Measurements from ENCODE around the gene LAMA2. TPM values are rescaled to one million over a fixed set of nuclear protein-coding genes. Genes with fewer than 3 reads are reported as not detected.

Gene LAMA2
- total and polyA plus RNA-seq, 2 donors (not counting 1 experiment from before 2014, with no cell fraction given), result 19.5 to 67.5 TPM

DNA sequence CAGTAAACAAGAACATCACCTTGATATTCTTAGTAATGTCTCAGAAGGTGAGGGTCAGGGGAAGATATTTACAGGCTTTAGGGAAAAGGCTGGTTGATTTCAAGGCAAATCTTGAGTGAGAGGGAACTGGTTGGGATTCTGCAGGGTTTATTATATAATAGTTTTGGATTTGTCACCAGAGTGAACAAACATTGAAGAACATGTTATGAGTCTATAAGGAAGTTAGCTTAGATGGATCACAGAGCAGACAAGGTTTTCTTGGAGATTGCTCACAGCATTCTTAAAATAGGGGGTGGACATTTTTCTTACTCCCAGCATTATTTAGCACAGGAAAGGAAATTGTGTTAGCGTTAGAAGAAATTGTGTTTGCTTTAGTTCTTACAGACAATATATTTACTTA, 324.9 kb downstream of the LAMA2 start:
- Histone ChIP-seq H3K36me3 (ENCODE audit: control insufficient read depth, insufficient read depth, low read length) (no peaks in the 10 kb centered on the region), H3K79me2 (ENCODE audit: control insufficient read depth, insufficient read depth, low read length) (no peaks in the 10 kb centered on the region), H3K4me1 (ENCODE audit: control insufficient read depth, extremely low read depth, insufficient read depth, low read length) (no peaks in the 10 kb centered on the region), H3K4me2 (ENCODE audit: extremely low read depth, insufficient read depth, low read length) (no peak overlapping the region), H4K20me1 (ENCODE audit: control insufficient read depth, extremely low read depth, insufficient read depth, low read length) (no peaks in the 10 kb centered on the region), H3K9ac (ENCODE audit: insufficient read depth, low read length) (no peak overlapping the region), H2AFZ (ENCODE audit: low read length) (no peak overlapping the region), H3K9me3 (ENCODE audit: control insufficient read depth, insufficient read depth, low read depth, low read length) (no peaks in the 10 kb centered on the region), H3K27ac (ENCODE audit: insufficient read depth, low read length) (no peak overlapping the region), H3K4me3 (replicated peaks in 1 of 4; ENCODE audit: control extremely low read depth in 1 of 4, insufficient read depth in 1 of 4, low read depth in 3 of 4, low read length in 4 of 4) (no peak overlapping the region), H3K27me3 (ENCODE audit: control insufficient read depth, insufficient read depth, low read length) (no peaks in the 10 kb centered on the region)
- DNase-seq (ENCODE audit: low read depth in 2 of 2), result no peak
- no peak for TF ChIP-seq EZH2 (IDR thresholded peaks at IDR 0.05; ENCODE audit: low read length, missing control alignments)
- TF ChIP-seq, protein P1, sequence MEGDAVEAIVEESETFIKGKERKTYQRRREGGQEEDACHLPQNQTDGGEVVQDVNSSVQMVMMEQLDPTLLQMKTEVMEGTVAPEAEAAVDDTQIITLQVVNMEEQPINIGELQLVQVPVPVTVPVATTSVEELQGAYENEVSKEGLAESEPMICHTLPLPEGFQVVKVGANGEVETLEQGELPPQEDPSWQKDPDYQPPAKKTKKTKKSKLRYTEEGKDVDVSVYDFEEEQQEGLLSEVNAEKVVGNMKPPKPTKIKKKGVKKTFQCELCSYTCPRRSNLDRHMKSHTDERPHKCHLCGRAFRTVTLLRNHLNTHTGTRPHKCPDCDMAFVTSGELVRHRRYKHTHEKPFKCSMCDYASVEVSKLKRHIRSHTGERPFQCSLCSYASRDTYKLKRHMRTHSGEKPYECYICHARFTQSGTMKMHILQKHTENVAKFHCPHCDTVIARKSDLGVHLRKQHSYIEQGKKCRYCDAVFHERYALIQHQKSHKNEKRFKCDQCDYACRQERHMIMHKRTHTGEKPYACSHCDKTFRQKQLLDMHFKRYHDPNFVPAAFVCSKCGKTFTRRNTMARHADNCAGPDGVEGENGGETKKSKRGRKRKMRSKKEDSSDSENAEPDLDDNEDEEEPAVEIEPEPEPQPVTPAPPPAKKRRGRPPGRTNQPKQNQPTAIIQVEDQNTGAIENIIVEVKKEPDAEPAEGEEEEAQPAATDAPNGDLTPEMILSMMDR (conservative IDR thresholded peaks at IDR 0.05 in 1 of 2, IDR thresholded peaks at IDR 0.05 in 1 of 2; ENCODE audit: low read depth in 1 of 2, low read length in 2 of 2), result no peak

DNA sequence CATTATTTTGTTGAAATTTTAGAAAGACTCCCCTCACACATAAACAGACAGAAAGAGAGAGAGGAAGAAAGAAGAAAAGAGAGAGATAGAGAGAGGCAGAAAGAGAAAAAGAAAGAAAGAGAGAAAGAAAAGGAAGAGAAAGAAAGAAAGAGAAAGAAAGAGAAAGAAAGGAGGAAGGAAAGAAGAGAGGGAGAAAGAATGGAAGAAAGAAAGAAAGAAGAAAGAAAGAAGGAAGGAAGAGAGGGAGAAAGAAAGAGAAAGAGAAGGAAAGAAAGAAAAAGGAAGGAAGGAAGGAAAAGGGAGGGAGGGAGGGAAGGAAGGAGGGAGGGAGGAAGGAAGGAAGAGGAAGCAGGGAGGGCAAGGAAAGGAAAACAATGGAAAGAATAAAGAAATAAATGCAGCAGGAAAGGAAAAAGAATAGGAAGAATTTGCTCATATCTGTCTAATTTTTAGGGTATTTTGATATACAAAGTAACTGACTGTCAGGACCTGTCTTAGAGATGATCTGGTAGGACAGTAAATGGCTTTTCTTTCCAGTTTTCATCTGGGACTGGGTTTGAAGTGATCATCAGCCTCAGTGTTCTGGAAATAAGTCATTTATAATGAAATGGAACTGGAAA, 325.6 kb downstream of the LAMA2 start:
- TF ChIP-seq EZH2 (IDR thresholded peaks at IDR 0.05; ENCODE audit: low read length, missing control alignments), result no peak
- H2AFZ ChIP-seq (ENCODE audit: low read length), result no peak overlapping the region
- DNase-seq (ENCODE audit: low read depth in 2 of 2), result no peak
- H3K4me2 ChIP-seq (ENCODE audit: extremely low read depth, insufficient read depth, low read length), result no peak overlapping the region
- H3K4me3 ChIP-seq (replicated peaks in 1 of 4; ENCODE audit: control extremely low read depth in 1 of 4, insufficient read depth in 1 of 4, low read depth in 3 of 4, low read length in 4 of 4), result no peak overlapping the region
- no peaks in the 10 kb centered on the region for H3K27me3 ChIP-seq (ENCODE audit: control insufficient read depth, insufficient read depth, low read length)
- H3K79me2 ChIP-seq (ENCODE audit: control insufficient read depth, insufficient read depth, low read length), result no peaks in the 10 kb centered on the region
- H3K36me3 ChIP-seq (ENCODE audit: control insufficient read depth, insufficient read depth, low read length), result no peaks in the 10 kb centered on the region
- H3K9ac ChIP-seq (ENCODE audit: insufficient read depth, low read length), result no peak overlapping the region
- H3K27ac ChIP-seq (ENCODE audit: insufficient read depth, low read length), result no peak overlapping the region
- H3K4me1 ChIP-seq (ENCODE audit: control insufficient read depth, extremely low read depth, insufficient read depth, low read length), result no peaks in the 10 kb centered on the region
- no peaks in the 10 kb centered on the region for H4K20me1 ChIP-seq (ENCODE audit: control insufficient read depth, extremely low read depth, insufficient read depth, low read length)
- H3K9me3 ChIP-seq (ENCODE audit: control insufficient read depth, insufficient read depth, low read depth, low read length), result no peaks in the 10 kb centered on the region

DNA sequence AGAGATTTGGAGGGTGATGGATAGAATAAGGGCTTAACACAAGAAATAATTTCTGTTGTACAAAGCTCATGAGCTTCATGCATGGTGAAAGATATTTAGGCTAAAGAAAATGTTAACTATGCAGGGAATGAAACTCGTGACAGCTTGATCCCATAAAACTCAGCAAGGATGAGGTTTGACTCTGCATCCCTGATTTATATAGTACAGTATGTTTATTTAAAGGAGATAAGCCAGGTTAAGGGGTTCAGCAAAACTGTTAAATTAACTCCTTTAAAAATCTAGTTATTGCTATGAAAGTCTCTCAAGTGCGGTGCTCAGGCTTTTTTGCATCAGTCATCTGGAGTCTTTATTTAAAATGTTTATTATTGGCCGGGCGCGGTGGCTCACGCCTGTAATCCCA, 326.4 kb downstream of the LAMA2 start:
- Histone ChIP-seq H3K4me2 (ENCODE audit: extremely low read depth, insufficient read depth, low read length) (no peak overlapping the region), H3K4me1 (ENCODE audit: control insufficient read depth, extremely low read depth, insufficient read depth, low read length) (no peaks in the 10 kb centered on the region), H2AFZ (ENCODE audit: low read length) (no peak overlapping the region), H4K20me1 (ENCODE audit: control insufficient read depth, extremely low read depth, insufficient read depth, low read length) (no peaks in the 10 kb centered on the region), H3K27ac (ENCODE audit: insufficient read depth, low read length) (no peak overlapping the region), H3K9ac (ENCODE audit: insufficient read depth, low read length) (no peak overlapping the region), H3K9me3 (ENCODE audit: control insufficient read depth, insufficient read depth, low read depth, low read length) (no peaks in the 10 kb centered on the region), H3K36me3 (ENCODE audit: control insufficient read depth, insufficient read depth, low read length) (no peaks in the 10 kb centered on the region), H3K79me2 (ENCODE audit: control insufficient read depth, insufficient read depth, low read length) (no peaks in the 10 kb centered on the region), H3K4me3 (replicated peaks in 1 of 4; ENCODE audit: control extremely low read depth in 1 of 4, insufficient read depth in 1 of 4, low read depth in 3 of 4, low read length in 4 of 4) (no peak overlapping the region), H3K27me3 (ENCODE audit: control insufficient read depth, insufficient read depth, low read length) (no peaks in the 10 kb centered on the region)
- DNase-seq (ENCODE audit: low read depth in 2 of 2), result peak in 1 of 2 donors; percentile 14
- TF ChIP-seq, protein P1 (conservative IDR thresholded peaks at IDR 0.05 in 1 of 2, IDR thresholded peaks at IDR 0.05 in 1 of 2; ENCODE audit: low read depth in 1 of 2, low read length in 2 of 2), result no peak
- no peak for TF ChIP-seq EZH2 (IDR thresholded peaks at IDR 0.05; ENCODE audit: low read length, missing control alignments)

Data from fibroblast of lung (primary cell).